Inflammatory macrophage treated with lipopolysaccharide for 1 hour (primary cell): ENCODE measurements around the gene CPSF3.
"Not testable (repeated sequence)": the region's sequence is repeated elsewhere in the genome, so short reads cannot be mapped to it uniquely, and the experiment has no call there.

Source experiments
- DNase-seq, 2 donors: peaks; one replicate each; pipeline ENCODE4 v3.0.0-alpha.2; 2020 to 2022

The CPSF3 gene

DNA sequence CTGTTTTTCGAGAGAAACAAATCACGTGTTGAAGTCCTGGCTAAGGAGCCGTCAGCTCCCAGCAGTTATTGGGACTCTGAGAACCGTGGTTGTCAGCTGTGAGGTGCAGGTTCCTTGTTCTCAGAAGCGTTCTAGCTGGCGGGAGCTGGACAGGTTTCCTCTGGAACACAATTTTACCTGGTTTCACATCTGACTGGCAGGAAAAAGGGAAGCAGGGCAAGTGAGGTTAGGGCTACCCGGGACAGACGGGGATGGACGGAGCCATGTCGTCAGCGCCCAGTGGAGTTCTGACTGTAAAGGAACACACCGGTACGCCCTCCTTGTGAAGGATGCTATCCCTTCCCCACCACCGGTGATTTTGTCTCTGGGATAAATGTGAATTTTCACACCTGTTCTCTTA lies 26.3 kb upstream of the CPSF3 start:
- no peak for DNase-seq

DNA sequence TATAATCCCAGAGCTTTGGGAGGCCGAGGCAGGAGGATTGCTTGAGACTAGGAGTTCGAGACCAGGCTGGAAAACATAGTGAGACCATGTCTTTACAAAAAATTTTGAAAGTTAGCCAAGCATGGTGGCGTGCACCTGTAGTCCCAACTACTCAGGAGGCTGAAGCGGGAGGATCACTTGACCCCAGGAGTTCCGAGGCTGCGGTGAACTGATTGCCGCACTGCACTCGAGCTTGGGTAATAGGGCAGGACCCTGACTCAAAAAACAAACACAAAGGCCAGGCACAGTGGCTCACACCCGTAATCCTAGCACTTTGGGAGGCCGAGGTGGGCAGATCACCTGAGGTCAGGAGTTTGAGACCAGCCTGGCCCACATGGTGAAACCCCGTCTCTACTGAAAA lies 25.2 kb upstream of the CPSF3 start:
- not testable (repeated sequence) for DNase-seq

GRCh38 chr2:9398881-9399780 lies 24.3 kb upstream of the CPSF3 start:
- DNase-seq: no peak

GRCh38 chr2:9400268-9401058 lies 23.0 kb upstream of the CPSF3 start:
- DNase-seq: no peak

DNA sequence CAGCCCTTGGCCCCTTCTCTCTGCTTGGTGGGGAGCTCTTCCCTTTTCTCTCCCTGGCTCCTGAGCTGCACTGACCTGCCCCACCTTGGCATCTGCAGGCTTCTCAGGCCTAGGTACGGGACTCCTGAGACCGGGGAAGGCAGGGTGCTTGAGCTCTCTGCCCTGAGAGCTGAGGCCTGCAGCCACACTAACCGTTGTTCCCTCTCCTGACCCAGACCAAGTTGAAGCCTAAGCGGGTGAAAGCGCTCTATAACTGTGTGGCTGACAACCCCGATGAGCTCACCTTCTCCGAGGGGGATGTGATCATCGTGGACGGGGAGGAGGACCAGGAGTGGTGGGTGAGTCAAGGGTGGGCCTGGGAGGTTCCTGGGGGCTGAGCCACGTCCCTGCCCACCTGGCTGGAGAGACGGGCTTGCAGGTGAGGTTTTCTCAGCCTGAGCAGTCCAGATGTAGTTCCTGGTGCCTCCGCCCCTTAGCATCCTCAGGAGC lies 22.4 kb upstream of the CPSF3 start:
- no peak for DNase-seq

DNA sequence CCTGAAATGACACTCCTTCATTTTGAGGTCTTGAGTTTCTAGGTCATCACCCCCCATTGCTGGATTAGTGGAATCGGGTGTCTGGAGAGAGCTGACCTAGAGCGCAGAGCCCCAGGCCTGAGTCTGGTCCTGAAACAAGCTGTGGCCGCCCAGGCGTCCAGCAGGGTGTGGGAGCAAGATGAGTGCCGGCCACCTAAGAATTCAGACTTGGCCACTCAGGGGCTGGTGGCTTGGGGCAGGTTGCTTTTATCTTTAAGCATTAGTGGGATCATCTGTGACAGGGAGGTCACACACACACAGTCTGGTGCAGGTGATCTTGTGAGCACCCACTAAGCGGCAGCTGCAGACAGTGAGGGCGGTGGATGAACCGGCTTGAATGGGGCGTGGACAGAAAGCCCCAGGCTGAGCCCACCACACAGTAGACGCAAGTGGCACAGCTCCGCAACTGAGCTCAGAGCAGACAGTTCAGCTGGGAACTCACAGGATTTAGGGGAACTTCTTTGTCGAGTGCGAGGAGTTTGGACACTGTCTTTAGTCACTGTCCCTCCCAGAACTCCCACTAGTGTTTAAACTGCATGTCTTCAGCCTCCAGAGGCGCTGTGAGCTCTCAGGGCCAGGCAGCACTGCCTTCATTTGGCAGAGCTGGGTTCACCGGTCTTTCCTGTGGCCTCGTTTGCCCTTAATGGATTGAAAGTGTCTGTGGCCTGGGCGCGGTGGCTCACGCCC lies 21.6 kb upstream of the CPSF3 start:
- DNase-seq: no peak

DNA sequence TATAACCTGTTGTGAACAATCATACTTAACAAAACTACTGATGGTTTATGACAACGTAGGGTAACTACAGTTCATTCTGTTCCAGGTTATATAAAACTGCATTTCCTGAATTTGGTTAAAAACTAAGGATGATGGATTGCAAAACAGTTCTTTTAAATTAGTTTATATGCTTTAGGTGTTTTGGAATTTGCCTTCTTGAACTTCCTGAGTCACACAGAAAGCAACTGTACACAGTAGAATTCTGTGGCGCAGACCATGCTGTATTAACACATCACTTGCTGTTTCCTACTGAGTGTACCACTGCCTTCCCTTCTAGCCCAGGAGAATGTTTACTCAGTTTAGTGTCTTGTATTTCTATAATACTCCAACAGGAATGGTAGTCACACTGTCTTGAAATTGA lies 19.5 kb upstream of the CPSF3 start:
- DNase-seq: no peak

DNA sequence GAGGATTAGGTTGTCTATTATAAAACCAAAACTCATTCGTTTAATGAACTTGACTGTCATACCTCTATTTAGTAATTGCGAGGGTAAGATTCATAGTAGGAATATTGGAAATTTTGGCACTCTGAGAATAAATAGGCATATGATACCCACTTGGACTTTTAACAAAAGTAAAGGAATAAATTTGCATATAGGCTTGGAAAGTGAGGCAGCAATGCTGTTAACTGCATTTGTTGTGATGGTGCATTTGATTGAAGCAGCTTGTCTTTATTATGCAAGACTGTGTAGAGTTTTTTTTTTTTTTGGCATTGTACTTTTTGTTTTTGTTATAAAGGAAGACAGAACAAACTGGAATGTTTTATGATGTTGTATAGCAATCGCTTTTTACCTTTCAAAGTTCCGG lies 19.0 kb upstream of the CPSF3 start:
- DNase-seq: no peak

DNA sequence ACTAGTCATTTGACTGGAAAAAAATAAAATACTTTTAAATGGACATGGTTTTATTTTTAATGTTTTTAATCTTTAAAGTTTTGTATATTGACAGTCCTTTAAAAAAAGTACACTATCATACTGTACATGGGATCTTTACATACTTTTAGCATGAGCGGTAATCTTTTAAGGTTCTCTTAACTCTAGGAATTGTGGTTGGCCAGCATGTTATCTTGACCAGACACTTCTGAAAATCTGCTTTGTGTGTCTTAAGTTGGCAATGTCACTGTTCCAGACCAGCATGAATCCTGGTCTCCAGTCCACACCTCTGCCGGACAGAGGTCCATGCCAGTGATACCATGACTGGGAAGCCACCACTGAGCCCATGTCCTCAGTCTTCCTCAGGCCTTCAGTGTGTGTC lies 17.8 kb upstream of the CPSF3 start:
- DNase-seq: no peak

DNA sequence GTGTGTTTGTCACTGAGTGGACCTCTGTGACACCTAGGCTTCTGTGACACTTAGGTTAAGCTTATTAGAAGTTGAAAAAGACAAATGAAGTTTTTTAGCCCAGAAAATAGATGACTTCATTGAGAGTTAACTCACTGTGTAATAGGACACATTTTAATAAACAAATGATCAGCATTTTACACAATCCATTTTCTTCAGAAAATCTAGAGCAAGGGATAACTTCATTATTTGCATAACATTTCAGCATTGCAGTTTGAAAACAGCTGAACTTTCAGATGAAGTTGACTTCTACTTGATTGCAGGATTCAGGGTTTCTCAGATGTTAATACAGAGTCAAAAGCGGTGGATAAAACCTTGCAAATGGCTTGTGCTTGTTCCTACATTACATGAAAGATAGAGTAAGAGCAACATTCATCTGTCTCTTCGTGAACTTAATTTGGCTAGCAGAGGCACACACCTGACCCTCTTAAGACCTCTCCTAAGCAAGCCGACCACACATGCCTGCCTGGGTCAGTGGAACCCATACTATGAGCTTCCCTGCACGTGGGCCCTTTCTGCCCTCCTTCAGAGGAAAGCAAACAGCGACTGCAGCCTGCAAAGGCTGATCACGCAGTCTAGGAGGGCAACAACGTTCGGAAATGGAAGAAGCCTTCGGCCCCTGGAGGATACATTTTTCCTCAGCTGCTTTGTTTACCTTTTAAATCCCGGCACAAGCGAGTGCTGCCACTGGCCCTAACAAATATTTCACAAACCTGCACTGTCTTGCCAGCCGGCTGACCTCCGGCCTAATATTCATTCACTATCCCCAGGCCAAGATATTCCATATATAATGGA lies 16.7 kb upstream of the CPSF3 start:
- DNase-seq: no peak

GRCh38 chr2:9407363-9407811 lies 16.1 kb upstream of the CPSF3 start:
- DNase-seq: no peak

GRCh38 chr2:9408641-9409151 lies 14.8 kb upstream of the CPSF3 start:
- peak; percentile 27 to 69 for DNase-seq

- DNase-seq: no peak
These were observed 13.3 kb upstream of the CPSF3 start for GRCh38 chr2:9410108-9410507.

DNA sequence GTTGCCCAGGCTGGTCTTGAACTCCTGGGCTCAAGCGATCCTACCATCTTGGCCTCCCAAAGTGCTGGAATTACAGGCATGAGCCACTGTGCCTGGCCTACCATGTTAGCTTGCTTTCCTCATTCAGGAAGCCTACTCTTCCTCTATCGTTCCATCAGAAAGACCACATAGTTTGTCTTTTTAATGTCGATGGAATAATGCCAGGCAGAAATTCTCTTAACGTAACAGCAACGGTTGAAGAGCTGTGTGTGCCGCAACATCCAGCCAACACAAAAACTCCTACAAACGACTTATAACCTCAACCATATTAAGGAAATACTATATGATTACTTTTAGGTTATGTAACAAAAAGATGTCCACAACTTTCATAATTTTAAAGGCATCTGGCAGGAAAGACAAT lies 10.7 kb upstream of the CPSF3 start:
- DNase-seq: no peak

DNA sequence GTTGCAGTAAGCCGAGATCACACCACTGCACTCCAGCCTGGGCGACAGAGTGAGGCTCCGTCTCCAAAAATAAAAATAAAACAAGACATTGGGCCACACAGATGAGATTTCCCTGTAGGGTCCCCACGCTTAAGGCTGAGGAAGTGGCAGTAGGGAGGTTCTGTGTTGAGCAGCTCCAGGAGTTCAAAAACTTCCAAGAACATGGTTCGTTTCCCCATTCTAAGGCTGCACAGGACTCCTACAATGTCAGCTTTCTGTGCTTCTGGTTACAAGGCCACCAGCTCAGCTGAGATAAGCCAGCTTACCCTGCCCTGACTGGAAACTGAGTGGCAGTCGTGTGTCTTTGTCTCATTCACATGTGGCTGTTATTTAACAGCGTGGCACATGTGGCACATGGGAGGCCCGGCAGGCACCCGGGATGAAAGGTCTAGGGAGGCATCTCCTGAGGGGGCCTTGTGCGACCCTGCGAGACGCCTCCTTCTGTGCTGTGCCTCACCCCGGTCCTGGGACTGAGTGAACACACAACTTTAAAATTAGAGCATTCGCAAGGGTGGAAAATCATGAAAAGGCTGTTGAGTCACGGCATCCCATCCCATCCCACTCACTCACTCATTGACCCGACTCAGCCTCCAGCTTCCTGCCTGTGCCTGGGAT lies 7.8 kb upstream of the CPSF3 start:
- peak; percentile 68 to 91 for DNase-seq

- DNase-seq: no peak
These were observed 7.0 kb upstream of the CPSF3 start for GRCh38 chr2:9416267-9416961.

DNA sequence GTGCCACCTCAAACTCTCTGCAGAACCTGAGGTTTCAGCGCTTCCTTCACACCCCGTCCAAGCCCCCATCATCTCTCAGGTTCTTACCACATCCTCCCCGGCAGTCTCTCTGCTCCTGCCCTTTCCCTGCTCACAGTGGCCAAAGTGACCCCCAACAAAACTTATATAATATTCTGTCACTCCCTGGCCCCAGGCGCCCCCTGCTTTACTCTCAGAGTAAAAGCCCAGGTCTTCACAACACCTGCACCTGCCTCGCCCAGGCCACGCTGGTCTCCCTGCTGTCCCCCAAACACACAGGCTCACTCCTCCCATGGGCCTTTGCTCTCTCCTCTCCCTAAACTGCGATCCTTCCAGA lies 6.5 kb upstream of the CPSF3 start:
- DNase-seq: no peak

- DNase-seq: no peak
These were observed 5.7 kb upstream of the CPSF3 start for GRCh38 chr2:9417725-9418124.

- no peak for DNase-seq
These were observed 4.7 kb upstream of the CPSF3 start for GRCh38 chr2:9418746-9419145.

DNA sequence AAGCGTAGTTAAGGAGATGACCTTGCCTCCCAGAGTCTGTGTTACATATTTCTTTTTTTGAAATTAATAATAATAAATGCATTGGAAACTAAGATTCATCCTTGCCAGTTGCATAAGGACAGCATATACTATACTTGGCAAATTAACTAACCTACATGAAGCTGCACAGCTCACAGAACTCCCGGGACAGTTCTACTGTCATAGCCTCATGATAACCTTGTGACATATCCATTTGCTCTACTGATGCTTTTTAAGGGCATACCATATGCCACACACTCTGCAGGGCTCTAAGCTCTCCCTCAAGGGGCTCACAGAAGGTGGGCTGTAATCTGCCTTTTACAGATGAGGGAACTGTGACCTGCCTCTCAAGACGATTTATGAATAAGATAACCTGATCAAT lies 3.9 kb upstream of the CPSF3 start:
- peak; percentile 39 to 83 for DNase-seq

GRCh38 chr2:9420495-9420894 lies 3.0 kb upstream of the CPSF3 start:
- DNase-seq: no peak
